Stomach (tissue), 9 donors: ENCODE results near the gene ZNF311. TPM values are rescaled to one million over a fixed set of nuclear protein-coding genes. Genes with fewer than 3 reads are reported as not detected.
"Not testable (repeated sequence)": the region's sequence is repeated elsewhere in the genome, so short reads cannot be mapped to it uniquely, and the experiment has no call there.

Experiments
- DNase-seq, 2 donors: peaks; one replicate each; pipeline versions ENCODE4 v3.0.0 to v3.0.0-alpha.2; 2013 to 2019
- H3K27ac ChIP-seq, 5 donors: fragments of 200-600 bp in 4 of 5; sonication (generic) in 4 of 5; one replicate each; pipeline ENCODE4 v1.5.1; 2013 to 2019; ENCODE audit warnings: mild to moderate bottlenecking in 1 of 5, moderate library complexity in 1 of 5
- H3K27me3 ChIP-seq, 3 donors: fragments of 200-600 bp; sonication (generic); one replicate each; pipeline ENCODE4 v1.5.1; 2017 to 2019; ENCODE audit warnings: mixed run types in 1 of 3
- H3K36me3 ChIP-seq, 4 donors: fragments of 200-600 bp; sonication (generic); 1 replicate in 3 of 4; 2 replicates in 1 of 4; pipeline ENCODE4 v1.5.1; 2016 to 2019
- H3K4me1 ChIP-seq, 4 donors: fragments of 200-600 bp; sonication (generic); one replicate each; pipeline ENCODE4 v1.5.1; 2016 to 2019
- H3K4me3 ChIP-seq, 4 donors: fragments of 200-600 bp; sonication (generic) in 3 of 4; one replicate each; pipeline ENCODE4 v1.5.1; 2016 to 2019; ENCODE audit warnings: mild to moderate bottlenecking in 1 of 4
- H3K9me3 ChIP-seq, 4 donors: fragments of 200-600 bp; sonication (generic); one replicate each; pipeline ENCODE4 v1.5.1; 2016 to 2019
- EP300 ChIP-seq: sonication (generic); formaldehyde crosslinking; IDR thresholded peaks from one replicate; pipeline ENCODE4 v1.6.1; 2017; ENCODE audit warnings: antibody characterized with exemption
- POLR2A ChIP-seq, 4 donors: fragments of 450-650 bp; IDR thresholded peaks; one replicate each; pipeline ENCODE4 v1.6.1; 2016; ENCODE audit warnings: antibody characterized with exemption in 4 of 4, control low read depth in 2 of 4, mild to moderate bottlenecking in 1 of 4, moderate library complexity in 1 of 4
- POLR2AphosphoS5 ChIP-seq, 3 donors: sonication (generic); formaldehyde crosslinking; IDR thresholded peaks; one replicate each; pipeline ENCODE4 v1.6.1; 2016; ENCODE audit warnings: antibody characterized with exemption in 3 of 3
- WGBS, 5 donors: extraction: QIAGEN DNeasy Blood & Tissue Kit in 3 of 5; methylation state at CpG; one replicate each; pipeline versions ENCODE4 v1.1.5 to v1.1.7; 2013 to 2018; 5-methylcytosine and 5-hydroxymethylcytosine counted together
- intact Hi-C: fragments of 100-400 bp; cut with DNase I; formaldehyde crosslinking; loops from one replicate; pipeline ENCODE4 v1.15.1; 2023; ENCODE audit warnings: low total_unique reads
- polyA plus RNA-seq, 3 donors: library from polyadenylated mRNA; stranded (reverse); fragments of 200-250 nt; gene quantifications; one replicate each; pipeline ENCODE4 v1.2.3, GENCODE V29; 2013
- total RNA-seq, 5 donors: library from RNA; depleted of rRNA; stranded (reverse); fragments of >200 nt; gene quantifications; one replicate each; pipeline versions ENCODE4 v1.1.0 to v1.2.3, GENCODE V29; 2014 to 2016
- TF ChIP-seq, protein P1 (sequence below), 7 experiments: fragments of 450-650 bp in 4 of 7; fragments of 200-600 bp in 3 of 7; sonication (generic) in 3 of 7; IDR thresholded peaks; one replicate each; pipeline ENCODE4 v1.5.1; 2016 to 2019; ENCODE audit warnings: antibody characterized with exemption in 7 of 7, control low read depth in 2 of 7, mild to moderate bottlenecking in 1 of 7
- donor health status: healthy with polysubstance abuse.
- donor health status: Bipolar disorder and iron deficiency.
- donor health status: healthy.

The ZNF311 gene
- total and polyA plus RNA-seq, 8 donors, result 0.50 to 6.7 (median 0.73) TPM; not detected in 1

- no peak overlapping the region for H3K4me3 ChIP-seq
- H3K27ac ChIP-seq, result no peak overlapping the region
- intact Hi-C loops, result no loop called here
- H3K9me3 ChIP-seq, result no peaks in the 10 kb centered on the region
- WGBS, 5 donors, result 82 to 90% (median 87%) methylated on average over 3 of the region's 3 CpGs
- TF ChIP-seq POLR2AphosphoS5 (IDR thresholded peaks at IDR 0.05) (no peak), EP300 (no peak), POLR2A (IDR thresholded peaks at IDR 0.05) (no peak)
- TF ChIP-seq, protein P1, sequence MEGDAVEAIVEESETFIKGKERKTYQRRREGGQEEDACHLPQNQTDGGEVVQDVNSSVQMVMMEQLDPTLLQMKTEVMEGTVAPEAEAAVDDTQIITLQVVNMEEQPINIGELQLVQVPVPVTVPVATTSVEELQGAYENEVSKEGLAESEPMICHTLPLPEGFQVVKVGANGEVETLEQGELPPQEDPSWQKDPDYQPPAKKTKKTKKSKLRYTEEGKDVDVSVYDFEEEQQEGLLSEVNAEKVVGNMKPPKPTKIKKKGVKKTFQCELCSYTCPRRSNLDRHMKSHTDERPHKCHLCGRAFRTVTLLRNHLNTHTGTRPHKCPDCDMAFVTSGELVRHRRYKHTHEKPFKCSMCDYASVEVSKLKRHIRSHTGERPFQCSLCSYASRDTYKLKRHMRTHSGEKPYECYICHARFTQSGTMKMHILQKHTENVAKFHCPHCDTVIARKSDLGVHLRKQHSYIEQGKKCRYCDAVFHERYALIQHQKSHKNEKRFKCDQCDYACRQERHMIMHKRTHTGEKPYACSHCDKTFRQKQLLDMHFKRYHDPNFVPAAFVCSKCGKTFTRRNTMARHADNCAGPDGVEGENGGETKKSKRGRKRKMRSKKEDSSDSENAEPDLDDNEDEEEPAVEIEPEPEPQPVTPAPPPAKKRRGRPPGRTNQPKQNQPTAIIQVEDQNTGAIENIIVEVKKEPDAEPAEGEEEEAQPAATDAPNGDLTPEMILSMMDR (IDR thresholded peaks at IDR 0.05), result no peak
- H3K36me3 ChIP-seq, result no peaks in the 10 kb centered on the region
- H3K4me1 ChIP-seq, result peaks cover 0 to 19% (median 6%) of the 10 kb centered on the region in 4 donors
- no peak for DNase-seq
- H3K27me3 ChIP-seq, result peaks cover 0 to 52% (median 15%) of the 10 kb centered on the region in 3 donors
These were observed 48.8 kb downstream of the ZNF311 start for GRCh38 chr6:28956331-28956730.

DNA sequence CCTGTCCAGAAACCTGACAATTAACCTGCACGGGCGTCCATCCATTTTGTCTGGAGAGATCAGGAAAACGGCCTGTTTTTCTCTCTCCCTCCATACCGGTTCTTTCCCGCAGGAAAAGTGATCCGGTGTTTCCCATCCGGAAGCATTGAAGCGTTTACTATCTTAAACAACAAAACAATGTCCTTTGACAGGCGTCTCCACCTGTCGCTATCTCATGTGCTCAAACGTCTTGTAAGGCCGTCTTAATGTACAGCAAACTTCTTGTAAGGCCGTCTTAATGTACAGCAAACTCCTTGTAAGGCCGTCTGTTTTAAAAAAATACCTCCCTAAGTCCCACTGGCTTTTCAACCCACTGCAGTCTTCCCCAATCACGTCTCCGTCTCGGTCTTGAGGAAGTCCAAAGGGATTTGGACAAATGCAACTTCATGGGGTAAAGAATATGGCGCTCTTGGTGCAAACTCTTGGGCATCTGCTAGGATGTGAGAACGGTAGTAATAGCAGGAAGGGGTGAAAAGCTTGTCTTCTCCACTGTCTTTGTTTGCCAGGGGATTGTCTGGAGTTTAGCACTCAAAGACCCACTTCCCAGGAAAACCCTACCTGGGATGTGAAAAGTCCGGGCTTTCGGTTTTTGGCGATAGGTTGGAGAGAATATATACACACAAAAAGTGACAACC lies 51.4 kb downstream of the ZNF311 start:
- peaks cover 0 to 33% (median 15%) of the 10 kb centered on the region in 3 donors for H3K27me3 ChIP-seq
- 3 to 8% (median 5%) methylated on average over 21 to 22 of the region's 22 CpGs for WGBS, 5 donors
- no peak for TF ChIP-seq EP300
- TF ChIP-seq, protein P1 (IDR thresholded peaks at IDR 0.05), result no peak
- no peak for TF ChIP-seq POLR2AphosphoS5 (IDR thresholded peaks at IDR 0.05)
- TF ChIP-seq POLR2A (IDR thresholded peaks at IDR 0.05), result no peak
- no peaks in the 10 kb centered on the region for H3K36me3 ChIP-seq
- H3K4me1 ChIP-seq, result peaks cover 0 to 19% (median 6%) of the 10 kb centered on the region in 4 donors
- intact Hi-C loops, result no loop called here
- no peaks in the 10 kb centered on the region for H3K9me3 ChIP-seq
- peak in 1 of 2 donors; percentile 26 for DNase-seq
- no peak overlapping the region for H3K27ac ChIP-seq
- H3K4me3 ChIP-seq, result peak overlapping the region; percentile 9 to 34 (median 32)

GRCh38 chr6:28953039-28953584 lies 52.0 kb downstream of the ZNF311 start:
- 11 to 18% (median 14%) methylated on average over 13 of the region's 13 CpGs for WGBS, 5 donors
- Histone ChIP-seq H3K4me3 (peak overlapping the region; percentile 9 to 34 (median 32)), H3K36me3 (no peaks in the 10 kb centered on the region), H3K27me3 (peaks cover 0 to 31% (median 15%) of the 10 kb centered on the region in 3 donors), H3K9me3 (no peaks in the 10 kb centered on the region), H3K4me1 (peaks cover 0 to 19% (median 6%) of the 10 kb centered on the region in 4 donors), H3K27ac (no peak overlapping the region)
- peak in 1 of 2 donors; percentile 65 for DNase-seq
- intact Hi-C loops, result no loop called here
- TF ChIP-seq EP300, result no peak

- intact Hi-C loops, H3K27ac ChIP-seq, H3K36me3 ChIP-seq, H3K4me3 ChIP-seq, H3K9me3 ChIP-seq, DNase-seq: not testable (repeated sequence)
- 94 to 97% (median 95%) methylated on average over 6 to 41 of the region's 41 CpGs for WGBS, 5 donors
- peaks cover 0 to 23% (median 6%) of the 10 kb centered on the region in 4 donors for H3K4me1 ChIP-seq
- H3K27me3 ChIP-seq, result peaks cover 0 to 13% (median 10%) of the 10 kb centered on the region in 3 donors
These were observed 55.4 kb downstream of the ZNF311 start for GRCh38 chr6:28949656-28950195.

DNA sequence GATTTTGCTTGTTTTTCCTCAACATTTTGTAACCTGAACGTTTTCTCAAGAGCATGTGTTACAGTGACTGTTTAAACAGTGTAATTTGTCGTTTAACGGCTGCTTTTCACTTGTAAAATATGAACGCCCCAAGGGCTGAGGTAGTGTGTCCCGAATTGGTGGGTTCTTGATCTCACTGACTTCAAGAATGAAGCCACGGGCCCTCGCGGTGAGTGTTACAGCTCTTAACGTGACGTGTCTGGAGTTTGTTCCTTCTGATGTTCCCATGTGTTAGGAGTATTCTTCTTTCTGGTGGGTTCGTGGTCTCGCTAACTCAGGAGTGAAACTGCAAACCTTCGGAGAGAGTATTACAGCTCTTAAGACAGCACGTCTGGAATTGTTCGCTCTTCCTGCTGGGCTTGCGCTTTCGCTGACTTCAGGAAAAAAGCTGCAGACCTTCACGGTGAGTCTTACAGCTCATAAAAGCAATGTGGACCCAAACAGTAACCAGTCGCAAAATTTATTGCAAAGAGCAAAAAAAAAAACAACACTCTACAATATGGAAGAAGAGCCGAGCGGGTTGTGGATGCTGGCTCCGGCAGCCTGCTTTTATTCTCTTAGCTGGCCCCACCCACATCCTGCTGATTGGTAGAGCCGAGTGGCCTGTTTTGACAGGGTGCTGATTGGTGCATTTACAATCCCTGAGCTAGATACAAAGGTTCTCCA lies 56.2 kb downstream of the ZNF311 start:
- no peak overlapping the region for H3K27ac ChIP-seq
- WGBS, 5 donors, result 80 to 87% (median 83%) methylated on average over 23 of the region's 23 CpGs
- intact Hi-C loops, result no loop called here
- no peak for TF ChIP-seq POLR2A (IDR thresholded peaks at IDR 0.05)
- TF ChIP-seq POLR2AphosphoS5 (IDR thresholded peaks at IDR 0.05), result no peak
- no peak for TF ChIP-seq EP300
- TF ChIP-seq, protein P1 (IDR thresholded peaks at IDR 0.05), result no peak
- H3K9me3 ChIP-seq, result no peaks in the 10 kb centered on the region
- H3K27me3 ChIP-seq, result peaks cover 0 to 5% (median 2%) of the 10 kb centered on the region in 3 donors
- H3K36me3 ChIP-seq, result no peaks in the 10 kb centered on the region
- H3K4me1 ChIP-seq, result peaks cover 4 to 17% (median 8%) of the 10 kb centered on the region in 4 donors
- DNase-seq, result no peak
- H3K4me3 ChIP-seq, result no peak overlapping the region
